Measurements from ENCODE around the gene SLC45A2. TPM values are rescaled to one million over a fixed set of nuclear protein-coding genes. Genes with fewer than 3 reads are reported as not detected.

The SLC45A2 gene
- total RNA-seq, 1 experiment from 2014 or later: not detected

- Histone ChIP-seq H3K79me2 (ENCODE audit: insufficient read depth, low read length) (no peaks in the 10 kb centered on the region), H3K9me3 (ENCODE audit: control insufficient read depth, low read depth, low read length) (no peaks in the 10 kb centered on the region), H3K9ac (ENCODE audit: extremely low read depth, insufficient read length, low read length) (no peak overlapping the region), H4K5ac (ENCODE audit: insufficient read length, low read depth, low read length) (no peak overlapping the region), H4K20me1 (ENCODE audit: control insufficient read depth, insufficient read depth, insufficient read length) (no peaks in the 10 kb centered on the region), H3K4me2 (ENCODE audit: insufficient read depth, insufficient read length, low read length) (no peak overlapping the region), H2BK20ac (ENCODE audit: low read depth, low read length, poor library complexity, severe bottlenecking) (no peak overlapping the region), H2AFZ (ENCODE audit: low read length) (no peak overlapping the region), H3K23me2 (ENCODE audit: insufficient read length, low read depth, low read length, poor library complexity, severe bottlenecking) (no peaks in the 10 kb centered on the region), H3K27me3 (ENCODE audit: insufficient read depth, low read length) (no peaks in the 10 kb centered on the region), H3K18ac (ENCODE audit: insufficient read length, low read depth, low read length) (no peak overlapping the region), H3K4ac (ENCODE audit: low read depth, low read length) (no peak overlapping the region), H3K79me1 (ENCODE audit: insufficient read depth, low read depth, low read length, poor library complexity, severe bottlenecking) (no peaks in the 10 kb centered on the region), H3K27ac (ENCODE audit: insufficient read length, low read depth, low read length) (no peak overlapping the region), H2BK120ac (ENCODE audit: low read depth, low read length, poor library complexity, severe bottlenecking) (no peak overlapping the region), H3K23ac (ENCODE audit: insufficient read length, low read depth, low read length) (no peak overlapping the region), H2AK5ac (ENCODE audit: insufficient read length, low read length) (no peak overlapping the region), H2BK12ac (ENCODE audit: insufficient read length, low read depth, low read length) (no peak overlapping the region), H2BK15ac (ENCODE audit: low read depth, low read length) (no peak overlapping the region), H2BK5ac (ENCODE audit: insufficient read length, low read length) (no peak overlapping the region), H4K8ac (replicated peaks; ENCODE audit: insufficient read length, low read depth, low read length) (no peak overlapping the region), H3T11ph (ENCODE audit: low read length) (no peak overlapping the region), H3K56ac (ENCODE audit: insufficient read length, low read depth, low read length) (no peak overlapping the region), H3K4me1 (ENCODE audit: insufficient read depth, low read length) (peaks cover 8% of the 10 kb centered on the region; the same call in 1 of the 2 replicates), H3K14ac (ENCODE audit: insufficient read depth, low read length) (no peak overlapping the region), H4K91ac (ENCODE audit: insufficient read length, low read depth, low read length) (no peak overlapping the region)
- DNase-seq: no peak
- Mint-ChIP-seq H3K27ac (peak overlapping the region in 1 of 3 experiments; percentile 92; a peak in 2 of 7 replicates), H3K4me3 (no peak overlapping the region; a peak in 1 of 5 replicates), H3K9me3 (no peaks in the 10 kb centered on the region), H3K4me1 (peaks cover 49 to 59% of the 10 kb centered on the region in 2 experiments), H3K27me3 (ENCODE audit: low read depth) (no peaks in the 10 kb centered on the region), H3K36me3 (ENCODE audit: insufficient read depth in 1 of 3, low read depth in 3 of 3) (peaks cover 0 to 3% (median 0%) of the 10 kb centered on the region in 3 experiments; a peak in 1 of 7 replicates)
- WGBS (ENCODE audit: extremely low coverage, insufficient read length, low lambda C conversion rate): no CpG with 5 or more reads among the region's 1 CpG
- TF ChIP-seq CTCF (conservative IDR thresholded peaks at IDR 0.05): no peak
Observed at GRCh38 chr5:33978306-33978705, 6.2 kb downstream of the SLC45A2 start.
